Psoas muscle (tissue), 8 donors: ENCODE measurements around the gene CDH4. TPM values are rescaled to one million over a fixed set of nuclear protein-coding genes. Genes with fewer than 3 reads are reported as not detected.

ENCODE experiments used
- ATAC-seq, 4 donors: fragments of 200-7000 bp; cut with Tn5 transposase; one replicate each; pipeline ENCODE4 v1.9.1; 2020; ENCODE audit warnings: moderate library complexity in 3 of 4, mild to moderate bottlenecking in 2 of 4
- DNase-seq, 2 donors: peaks; one replicate each; pipeline ENCODE4 v3.0.0-alpha.2; 2020
- H3K27ac ChIP-seq: fragments of 200-600 bp; one replicate; pipeline ENCODE4 v1.8.0; 2022
- H3K27me3 ChIP-seq, 3 donors: fragments of 200-600 bp in 1 of 3; one replicate each; pipeline versions ENCODE4 v1.6.1 to v1.8.0; 2013 to 2022; ENCODE audit warnings: low read length in 2 of 3, mild to moderate bottlenecking in 2 of 3, moderate library complexity in 1 of 3; ENCODE audit not compliant: insufficient read depth in 3 of 3
- H3K36me3 ChIP-seq, 2 donors: fragments of 200-600 bp in 1 of 2; one replicate each; pipeline versions ENCODE4 v1.6.1 to v1.8.0; 2013 to 2022; ENCODE audit warnings: low read depth in 1 of 2, mild to moderate bottlenecking in 1 of 2, moderate library complexity in 1 of 2; ENCODE audit not compliant: insufficient read depth in 1 of 2
- H3K4me1 ChIP-seq: fragments of 200-600 bp; one replicate; pipeline ENCODE4 v1.8.0; 2022
- H3K4me3 ChIP-seq: fragments of 200-600 bp; one replicate; pipeline ENCODE4 v1.8.0; 2022; ENCODE audit warnings: mild to moderate bottlenecking
- H3K9me3 ChIP-seq: fragments of 200-600 bp; one replicate; pipeline ENCODE4 v1.8.0; 2022
- WGBS, 3 donors: extraction: QIAGEN DNeasy Blood & Tissue Kit; methylation state at CpG; one replicate each; pipeline versions ENCODE4 v1.1.6 to v1.1.7; 2013; 5-methylcytosine and 5-hydroxymethylcytosine counted together
- intact Hi-C, 2 donors: fragments of 100-400 bp; cut with DNase I; formaldehyde crosslinking; loops; one replicate each; pipeline versions ENCODE4 v1.11.0 to v1.14.2; 2022
- polyA plus RNA-seq, 3 donors: library from polyadenylated mRNA; stranded (reverse); fragments of 200-250 nt; gene quantifications; one replicate each; pipeline ENCODE4 v1.2.3, GENCODE V29; 2013
- total RNA-seq, 4 donors: library from RNA; stranded (reverse); fragmentation: NEBNext Ultra II Directional in 2 of 4; extraction: Animal tissue kit (Norgen Biotek cat#: 25700) in 2 of 4; gene quantifications; one replicate each; pipeline versions ENCODE4 v1.2.1 to v1.2.4, GENCODE V29; 2021 to 2023
- TF ChIP-seq, protein P1 (sequence below): fragments of 200-600 bp; IDR thresholded peaks from one replicate; pipeline ENCODE4 v1.8.0; 2022; ENCODE audit warnings: antibody characterized with exemption
- donor health status: healthy with polysubstance abuse.
- donor health status: DM: no; HTN: no; CAD: no; lungs with moderate emphysema.
- donor health status: Bipolar disorder and iron deficiency.
- donor health status: healthy.
- donor health status: DM: yes; HTN: yes; CAD: no.
- donor health status: DM: no; HTN: no; CAD: no.
- donor health status: DM: no; HTN: no; CAD: no.
- donor health status: DM: yes; HTN: yes; CAD: no.

CDH4 gene
- total and polyA plus RNA-seq, 7 donors = 0.26 to 1.0 (median 0.34) TPM

DNA sequence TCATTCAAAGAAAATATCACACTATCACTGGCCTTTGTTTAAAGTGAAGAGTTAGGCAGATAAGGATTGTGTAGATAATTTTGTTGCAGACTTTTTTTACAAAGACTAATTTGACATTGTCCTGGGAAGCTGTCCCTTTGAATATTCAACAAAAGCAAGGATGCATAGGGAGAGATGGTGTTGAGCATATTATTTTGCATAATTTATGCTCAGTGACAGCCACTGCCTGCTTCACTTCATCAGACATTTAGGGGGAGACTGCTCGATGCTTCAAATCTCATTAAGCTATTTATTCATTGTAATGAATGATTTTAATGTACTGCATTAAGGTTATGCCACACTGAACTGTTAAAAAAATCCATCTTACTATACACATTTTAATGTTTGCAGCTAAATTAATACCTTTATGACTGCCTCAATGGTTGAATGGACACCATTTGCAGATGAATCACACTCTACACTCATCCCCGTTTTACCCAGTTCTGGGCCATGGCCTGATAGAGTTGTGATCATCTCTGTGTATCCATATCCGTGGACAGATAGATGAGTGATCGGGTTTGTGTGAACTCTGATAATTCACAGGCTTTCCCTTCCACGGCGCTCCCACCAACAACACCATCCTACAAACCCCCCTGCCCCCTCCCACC lies 128.0 kb downstream of the CDH4 start:
- intact Hi-C loops = no loop called here
- TF ChIP-seq, protein P1, sequence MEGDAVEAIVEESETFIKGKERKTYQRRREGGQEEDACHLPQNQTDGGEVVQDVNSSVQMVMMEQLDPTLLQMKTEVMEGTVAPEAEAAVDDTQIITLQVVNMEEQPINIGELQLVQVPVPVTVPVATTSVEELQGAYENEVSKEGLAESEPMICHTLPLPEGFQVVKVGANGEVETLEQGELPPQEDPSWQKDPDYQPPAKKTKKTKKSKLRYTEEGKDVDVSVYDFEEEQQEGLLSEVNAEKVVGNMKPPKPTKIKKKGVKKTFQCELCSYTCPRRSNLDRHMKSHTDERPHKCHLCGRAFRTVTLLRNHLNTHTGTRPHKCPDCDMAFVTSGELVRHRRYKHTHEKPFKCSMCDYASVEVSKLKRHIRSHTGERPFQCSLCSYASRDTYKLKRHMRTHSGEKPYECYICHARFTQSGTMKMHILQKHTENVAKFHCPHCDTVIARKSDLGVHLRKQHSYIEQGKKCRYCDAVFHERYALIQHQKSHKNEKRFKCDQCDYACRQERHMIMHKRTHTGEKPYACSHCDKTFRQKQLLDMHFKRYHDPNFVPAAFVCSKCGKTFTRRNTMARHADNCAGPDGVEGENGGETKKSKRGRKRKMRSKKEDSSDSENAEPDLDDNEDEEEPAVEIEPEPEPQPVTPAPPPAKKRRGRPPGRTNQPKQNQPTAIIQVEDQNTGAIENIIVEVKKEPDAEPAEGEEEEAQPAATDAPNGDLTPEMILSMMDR = no peak
- 69 to 88% (median 86%) methylated on average over 6 of the region's 6 CpGs for WGBS, 3 donors

DNA sequence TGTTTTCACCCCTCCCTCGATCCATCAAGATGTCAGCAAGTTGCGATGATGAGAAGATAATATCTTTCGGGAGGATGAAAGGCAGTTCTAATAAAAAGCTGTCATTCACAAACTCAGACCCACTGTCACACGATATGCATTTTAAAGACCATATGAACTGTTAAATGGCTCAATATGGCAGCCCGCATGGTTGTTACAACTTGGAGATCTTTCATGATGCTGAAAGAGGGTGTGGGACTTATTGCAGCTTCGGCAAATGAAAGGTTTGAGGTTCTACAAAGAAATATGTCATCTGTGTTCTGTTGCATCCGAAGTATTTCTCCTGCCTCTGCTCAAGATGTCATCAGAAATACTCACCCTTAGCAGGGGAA lies 128.5 kb downstream of the CDH4 start:
- Histone ChIP-seq H3K27ac (no peak overlapping the region), H3K4me1 (no peaks in the 10 kb centered on the region), H3K9me3 (peaks cover 6% of the 10 kb centered on the region), H3K36me3 (no peaks in the 10 kb centered on the region), H3K4me3 (no peak overlapping the region), H3K27me3 (peaks cover 0 to 4% (median 0%) of the 10 kb centered on the region in 3 donors)
- ATAC-seq = no peak
- DNase-seq = no peak
- 44 to 93% (median 87%) methylated on average over 7 of the region's 7 CpGs for WGBS, 3 donors
- TF ChIP-seq, protein P1 = no peak
- intact Hi-C loops = no loop called here

More for the DNA sequence above, 128.0 kb downstream of the CDH4 start:
- no peaks in the 10 kb centered on the region for H3K36me3 ChIP-seq
- H3K4me3 ChIP-seq = no peak overlapping the region
- ATAC-seq (no peak), DNase-seq (no peak)
- H3K9me3 ChIP-seq = peaks cover 6% of the 10 kb centered on the region
- H3K27me3 ChIP-seq = peaks cover 0 to 3% (median 0%) of the 10 kb centered on the region in 3 donors
- H3K27ac ChIP-seq = no peak overlapping the region
- no peaks in the 10 kb centered on the region for H3K4me1 ChIP-seq

DNA sequence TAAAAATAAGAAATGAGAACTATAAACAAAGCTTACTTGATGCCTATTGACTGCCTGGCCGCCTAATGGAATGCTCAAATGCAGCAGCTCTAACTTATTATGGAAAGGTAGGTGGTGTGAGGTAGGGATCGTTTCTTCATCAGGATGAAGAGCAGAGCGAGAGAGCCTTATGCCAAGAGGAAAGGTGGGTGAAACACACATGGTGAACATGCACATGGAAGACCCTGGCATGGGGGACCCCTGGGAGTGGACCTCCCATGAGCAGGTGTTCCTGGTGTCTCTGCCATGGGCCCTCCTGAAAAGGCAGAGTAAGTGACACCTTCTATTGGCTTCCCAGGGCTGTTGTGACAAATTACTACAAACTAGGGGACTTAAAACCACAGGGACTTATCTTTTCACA lies 130.1 kb downstream of the CDH4 start:
- TF ChIP-seq, protein P1 = no peak
- peaks cover 0 to 6% (median 4%) of the 10 kb centered on the region in 3 donors for H3K27me3 ChIP-seq
- DNase-seq = no peak
- H3K4me1 ChIP-seq = no peaks in the 10 kb centered on the region
- no peak for ATAC-seq
- H3K36me3 ChIP-seq = no peaks in the 10 kb centered on the region
- intact Hi-C loops = no loop called here
- no peak overlapping the region for H3K27ac ChIP-seq
- WGBS, 3 donors = 89 to 91% (median 91%) methylated on average over 3 of the region's 3 CpGs
- no peak overlapping the region for H3K4me3 ChIP-seq
- H3K9me3 ChIP-seq = peaks cover 6% of the 10 kb centered on the region

DNA sequence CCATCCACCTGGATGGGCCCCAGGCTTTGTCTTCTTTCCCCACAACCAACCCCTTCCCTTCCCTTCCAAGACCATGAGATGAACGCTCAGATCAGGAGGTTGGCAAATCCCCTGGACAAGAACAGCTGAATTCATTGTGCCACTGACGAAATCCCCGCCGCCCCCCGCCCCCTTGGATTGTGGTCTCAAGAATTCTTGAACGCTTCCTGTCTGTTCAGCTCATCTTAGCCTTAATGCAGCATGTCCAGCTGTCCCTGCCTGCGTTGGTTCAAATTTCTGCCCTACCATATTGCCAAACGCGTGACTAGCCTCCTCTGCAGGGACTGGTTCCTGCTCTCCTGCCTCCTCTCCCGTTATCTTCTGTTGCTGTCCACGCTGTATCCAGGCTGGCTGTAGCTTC lies 133.2 kb downstream of the CDH4 start:
- 23 to 40% (median 38%) methylated on average over 11 of the region's 11 CpGs for WGBS, 3 donors
- H3K27me3 ChIP-seq = peaks cover 0 to 6% (median 4%) of the 10 kb centered on the region in 3 donors
- intact Hi-C loops = no loop called here
- H3K9me3 ChIP-seq = peaks cover 6% of the 10 kb centered on the region
- H3K36me3 ChIP-seq = no peaks in the 10 kb centered on the region
- TF ChIP-seq, protein P1 = no peak
- ATAC-seq (no peak), DNase-seq (no peak)
- no peaks in the 10 kb centered on the region for H3K4me1 ChIP-seq
- H3K4me3 ChIP-seq = no peak overlapping the region
- H3K27ac ChIP-seq = no peak overlapping the region

DNA sequence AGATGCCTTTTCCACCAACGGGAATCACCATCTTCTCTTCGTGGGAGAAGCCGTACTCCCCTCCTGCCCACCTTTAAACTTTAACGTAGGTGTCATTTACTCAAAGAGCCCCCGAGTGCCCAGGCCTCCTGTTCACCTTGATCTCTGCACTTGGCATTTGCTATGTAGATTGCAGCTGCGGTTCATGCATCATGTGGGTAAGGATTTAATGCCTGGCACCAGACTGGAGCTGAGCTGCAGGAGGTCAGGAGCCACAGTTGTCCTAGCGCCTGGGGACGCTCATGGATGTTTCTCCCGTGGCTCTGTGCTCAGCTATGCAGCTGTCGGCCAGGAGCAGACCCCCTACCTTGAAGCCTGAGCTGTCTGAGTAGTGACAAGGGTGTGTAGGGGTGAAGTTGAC lies 133.7 kb downstream of the CDH4 start:
- H3K27me3 ChIP-seq = peaks cover 0 to 6% (median 4%) of the 10 kb centered on the region in 3 donors
- no peaks in the 10 kb centered on the region for H3K4me1 ChIP-seq
- H3K36me3 ChIP-seq = no peaks in the 10 kb centered on the region
- TF ChIP-seq, protein P1 = no peak
- H3K9me3 ChIP-seq = peaks cover 6% of the 10 kb centered on the region
- 50 to 54% (median 53%) methylated on average over 10 of the region's 10 CpGs for WGBS, 3 donors
- intact Hi-C loops = no loop called here
- ATAC-seq = no peak
- H3K4me3 ChIP-seq = no peak overlapping the region
- DNase-seq = no peak
- no peak overlapping the region for H3K27ac ChIP-seq
